ENCODE data around the gene AP1S1.

DNA sequence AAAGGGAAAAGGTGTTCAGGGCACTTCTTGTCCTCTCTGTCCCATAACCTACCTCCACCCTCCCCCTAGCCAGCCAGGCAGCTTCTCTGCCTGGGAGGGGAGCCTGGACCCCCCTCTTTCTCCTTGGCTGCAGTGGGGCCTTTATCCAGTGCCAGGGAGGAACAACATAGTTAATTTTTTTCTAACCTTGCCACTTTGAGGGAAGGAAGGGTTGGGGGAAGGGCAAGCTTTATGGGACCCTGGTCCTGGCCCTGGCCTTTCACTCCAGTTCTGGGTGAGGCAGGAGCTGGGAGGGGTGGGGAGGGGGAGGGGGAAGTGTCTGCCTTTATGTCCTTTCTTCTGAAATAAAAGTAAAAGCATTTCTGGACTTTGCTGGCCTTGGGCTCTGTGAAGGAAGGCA lies 6.6 kb downstream of the AP1S1 start:
- TF ChIP-seq, protein P1, sequence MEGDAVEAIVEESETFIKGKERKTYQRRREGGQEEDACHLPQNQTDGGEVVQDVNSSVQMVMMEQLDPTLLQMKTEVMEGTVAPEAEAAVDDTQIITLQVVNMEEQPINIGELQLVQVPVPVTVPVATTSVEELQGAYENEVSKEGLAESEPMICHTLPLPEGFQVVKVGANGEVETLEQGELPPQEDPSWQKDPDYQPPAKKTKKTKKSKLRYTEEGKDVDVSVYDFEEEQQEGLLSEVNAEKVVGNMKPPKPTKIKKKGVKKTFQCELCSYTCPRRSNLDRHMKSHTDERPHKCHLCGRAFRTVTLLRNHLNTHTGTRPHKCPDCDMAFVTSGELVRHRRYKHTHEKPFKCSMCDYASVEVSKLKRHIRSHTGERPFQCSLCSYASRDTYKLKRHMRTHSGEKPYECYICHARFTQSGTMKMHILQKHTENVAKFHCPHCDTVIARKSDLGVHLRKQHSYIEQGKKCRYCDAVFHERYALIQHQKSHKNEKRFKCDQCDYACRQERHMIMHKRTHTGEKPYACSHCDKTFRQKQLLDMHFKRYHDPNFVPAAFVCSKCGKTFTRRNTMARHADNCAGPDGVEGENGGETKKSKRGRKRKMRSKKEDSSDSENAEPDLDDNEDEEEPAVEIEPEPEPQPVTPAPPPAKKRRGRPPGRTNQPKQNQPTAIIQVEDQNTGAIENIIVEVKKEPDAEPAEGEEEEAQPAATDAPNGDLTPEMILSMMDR (IDR thresholded peaks at IDR 0.05) = no peak
- TF ChIP-seq EP300 (IDR thresholded peaks at IDR 0.05) = no peak
